Measurements from ENCODE around the gene TNFSF13.

DNA sequence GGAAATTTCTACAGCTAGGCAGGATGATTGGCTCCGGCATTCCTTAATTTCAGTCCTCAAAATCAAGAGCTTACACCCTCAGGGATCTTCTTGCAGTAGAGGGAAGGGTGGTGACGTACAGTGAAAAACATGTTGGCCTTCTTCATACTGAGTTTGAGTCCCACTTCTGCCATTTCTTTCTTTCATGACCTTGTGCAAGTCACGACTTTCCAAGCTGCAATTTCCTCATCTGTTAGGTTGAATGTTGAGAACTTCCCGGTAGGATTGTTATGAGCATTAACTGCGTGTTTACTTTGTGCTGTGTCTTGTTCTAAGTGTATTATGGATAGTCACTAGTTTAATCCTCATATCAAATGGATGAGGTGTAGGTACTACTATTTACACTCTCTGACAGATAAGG, 11.0 kb downstream of the TNFSF13 start:
- TF ChIP-seq, protein P1, sequence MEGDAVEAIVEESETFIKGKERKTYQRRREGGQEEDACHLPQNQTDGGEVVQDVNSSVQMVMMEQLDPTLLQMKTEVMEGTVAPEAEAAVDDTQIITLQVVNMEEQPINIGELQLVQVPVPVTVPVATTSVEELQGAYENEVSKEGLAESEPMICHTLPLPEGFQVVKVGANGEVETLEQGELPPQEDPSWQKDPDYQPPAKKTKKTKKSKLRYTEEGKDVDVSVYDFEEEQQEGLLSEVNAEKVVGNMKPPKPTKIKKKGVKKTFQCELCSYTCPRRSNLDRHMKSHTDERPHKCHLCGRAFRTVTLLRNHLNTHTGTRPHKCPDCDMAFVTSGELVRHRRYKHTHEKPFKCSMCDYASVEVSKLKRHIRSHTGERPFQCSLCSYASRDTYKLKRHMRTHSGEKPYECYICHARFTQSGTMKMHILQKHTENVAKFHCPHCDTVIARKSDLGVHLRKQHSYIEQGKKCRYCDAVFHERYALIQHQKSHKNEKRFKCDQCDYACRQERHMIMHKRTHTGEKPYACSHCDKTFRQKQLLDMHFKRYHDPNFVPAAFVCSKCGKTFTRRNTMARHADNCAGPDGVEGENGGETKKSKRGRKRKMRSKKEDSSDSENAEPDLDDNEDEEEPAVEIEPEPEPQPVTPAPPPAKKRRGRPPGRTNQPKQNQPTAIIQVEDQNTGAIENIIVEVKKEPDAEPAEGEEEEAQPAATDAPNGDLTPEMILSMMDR (IDR thresholded peaks at IDR 0.05; ENCODE audit: low read depth, low read length, poor library complexity, severe bottlenecking) = no peak
- TF ChIP-seq EZH2phosphoT487 (IDR thresholded peaks at IDR 0.05; ENCODE audit: borderline replicate concordance, low read length) = no peak
